Endodermal cell (in vitro differentiated cells): Measurements from ENCODE around the gene CACNA1S. TPM values are rescaled to one million over a fixed set of nuclear protein-coding genes. Genes with fewer than 3 reads are reported as not detected.

Source experiments
- DNase-seq: peaks from one replicate; pipeline ENCODE4 v3.0.0-alpha.2; 2017
- H3K27ac ChIP-seq: 2 replicates; pipeline ENCODE4 v1.5.1; 2013; ENCODE audit warnings: mild to moderate bottlenecking, low read depth, low read length, moderate library complexity
- H3K27me3 ChIP-seq: 2 replicates; pipeline ENCODE4 v1.6.1; 2013; ENCODE audit warnings: mild to moderate bottlenecking, low read length, moderate library complexity; ENCODE audit not compliant: insufficient read depth, control insufficient read depth, poor library complexity, severe bottlenecking
- H3K36me3 ChIP-seq: 2 replicates; pipeline ENCODE4 v1.7.0; 2013; ENCODE audit warnings: mild to moderate bottlenecking, low read length, moderate library complexity; ENCODE audit not compliant: control insufficient read depth, insufficient read depth
- H3K4me1 ChIP-seq: one replicate; pipeline ENCODE4 v1.7.0; 2013; ENCODE audit warnings: low read length; ENCODE audit not compliant: control insufficient read depth, insufficient read depth
- H3K4me3 ChIP-seq: 2 replicates; pipeline ENCODE4 v1.5.1; 2013; ENCODE audit warnings: mild to moderate bottlenecking, low read length, moderate library complexity
- H3K9ac ChIP-seq: 2 replicates; pipeline ENCODE4 v1.6.1; 2013; ENCODE audit warnings: mild to moderate bottlenecking, low read length, moderate library complexity; ENCODE audit not compliant: poor library complexity, severe bottlenecking; ENCODE audit errors: extremely low read depth
- H3K9me3 ChIP-seq: 2 replicates; pipeline ENCODE4 v1.6.1; 2013; ENCODE audit warnings: mild to moderate bottlenecking, low read length, moderate library complexity; ENCODE audit not compliant: control insufficient read depth
- H3K27ac Mint-ChIP-seq: 2 replicates; pipeline ENCODE4 v1.8.0; 2020; ENCODE audit warnings: mixed read lengths
- H3K27me3 Mint-ChIP-seq: 2 replicates; pipeline ENCODE4 v1.8.0; 2021; ENCODE audit warnings: mild to moderate bottlenecking, mixed read lengths; ENCODE audit not compliant: insufficient read depth
- H3K36me3 Mint-ChIP-seq: 2 replicates; pipeline ENCODE4 v1.8.0; 2020; ENCODE audit warnings: low read depth, mixed read lengths
- H3K4me1 Mint-ChIP-seq: 2 replicates; pipeline ENCODE4 v1.8.0; 2020; ENCODE audit warnings: mixed read lengths
- H3K4me3 Mint-ChIP-seq: 2 replicates; pipeline ENCODE4 v1.8.0; 2020; ENCODE audit warnings: mild to moderate bottlenecking, moderate library complexity, mixed read lengths
- H3K9me3 Mint-ChIP-seq: 2 replicates; pipeline ENCODE4 v1.8.0; 2020; ENCODE audit warnings: mild to moderate bottlenecking, mixed read lengths
- WGBS, 2 experiments: methylation state at CpG; one replicate each; pipeline versions ENCODE4 v1.1.5 to v1.1.7; 2013; ENCODE audit warnings: missing lambda C conversion rate in 2 of 2, mixed read lengths in 1 of 2; ENCODE audit not compliant: insufficient coverage in 1 of 2, insufficient read length in 1 of 2; 5-methylcytosine and 5-hydroxymethylcytosine counted together
- total RNA-seq, 2 donors: library from RNA; stranded (reverse); fragmentation: NEBNext Ultra II Directional in 1 of 2; extraction: Animal tissue kit (Norgen Biotek cat#: 25700) in 1 of 2; gene quantifications; 2 replicates in 1 of 2; 3 replicates in 1 of 2; pipeline ENCODE4 v1.2.1, GENCODE V29; 2021
- TF ChIP-seq, protein P1 (sequence below): fragments of 200-600 bp; sonication (generic); conservative IDR thresholded peaks from 2 replicates; pipeline ENCODE4 v1.5.0; 2021; ENCODE audit warnings: antibody characterized with exemption, mild to moderate bottlenecking

CACNA1S gene
- total RNA-seq, 2 donors from 2014 or later, result 0.11 to 0.13 TPM

DNA sequence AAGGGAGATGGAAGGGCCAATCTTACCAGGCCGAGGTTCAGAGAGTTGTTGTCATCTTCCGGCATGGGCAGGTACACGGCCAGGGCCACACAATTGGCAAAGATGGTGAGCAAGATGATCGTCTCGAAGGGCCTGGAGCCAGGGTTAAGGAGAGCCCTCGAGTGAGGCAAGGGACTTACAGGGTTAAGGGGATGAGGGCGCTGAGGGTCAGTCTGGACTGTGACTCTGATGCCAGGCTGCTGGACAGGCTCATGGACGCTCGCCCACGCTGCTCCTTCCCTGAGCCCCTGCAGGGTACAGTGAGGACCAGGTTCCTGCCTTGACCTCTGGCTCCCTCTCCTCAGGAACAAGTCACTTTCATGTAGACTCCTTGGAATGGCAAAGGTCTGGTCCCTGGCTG is 2.1 kb downstream of the CACNA1S start:
- DNase-seq, result no peak
- 92 to 95% methylated on average over 9 to 10 of the region's 10 CpGs for WGBS, 2 experiments
- H3K9ac ChIP-seq, result no peak overlapping the region
- no peak overlapping the region for H3K4me3 ChIP-seq
- Mint-ChIP-seq H3K36me3 (no peaks in the 10 kb centered on the region), H3K27ac (no peak overlapping the region), H3K9me3 (no peaks in the 10 kb centered on the region), H3K4me3 (no peak overlapping the region), H3K4me1 (peaks cover 11% of the 10 kb centered on the region), H3K27me3 (peaks cover 22% of the 10 kb centered on the region)
- peaks cover 14% of the 10 kb centered on the region for H3K27me3 ChIP-seq
- H3K4me1 ChIP-seq, result no peaks in the 10 kb centered on the region
- H3K9me3 ChIP-seq, result no peaks in the 10 kb centered on the region
- H3K36me3 ChIP-seq, result no peaks in the 10 kb centered on the region
- TF ChIP-seq, protein P1, sequence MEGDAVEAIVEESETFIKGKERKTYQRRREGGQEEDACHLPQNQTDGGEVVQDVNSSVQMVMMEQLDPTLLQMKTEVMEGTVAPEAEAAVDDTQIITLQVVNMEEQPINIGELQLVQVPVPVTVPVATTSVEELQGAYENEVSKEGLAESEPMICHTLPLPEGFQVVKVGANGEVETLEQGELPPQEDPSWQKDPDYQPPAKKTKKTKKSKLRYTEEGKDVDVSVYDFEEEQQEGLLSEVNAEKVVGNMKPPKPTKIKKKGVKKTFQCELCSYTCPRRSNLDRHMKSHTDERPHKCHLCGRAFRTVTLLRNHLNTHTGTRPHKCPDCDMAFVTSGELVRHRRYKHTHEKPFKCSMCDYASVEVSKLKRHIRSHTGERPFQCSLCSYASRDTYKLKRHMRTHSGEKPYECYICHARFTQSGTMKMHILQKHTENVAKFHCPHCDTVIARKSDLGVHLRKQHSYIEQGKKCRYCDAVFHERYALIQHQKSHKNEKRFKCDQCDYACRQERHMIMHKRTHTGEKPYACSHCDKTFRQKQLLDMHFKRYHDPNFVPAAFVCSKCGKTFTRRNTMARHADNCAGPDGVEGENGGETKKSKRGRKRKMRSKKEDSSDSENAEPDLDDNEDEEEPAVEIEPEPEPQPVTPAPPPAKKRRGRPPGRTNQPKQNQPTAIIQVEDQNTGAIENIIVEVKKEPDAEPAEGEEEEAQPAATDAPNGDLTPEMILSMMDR, result no peak
- no peak overlapping the region for H3K27ac ChIP-seq

DNA sequence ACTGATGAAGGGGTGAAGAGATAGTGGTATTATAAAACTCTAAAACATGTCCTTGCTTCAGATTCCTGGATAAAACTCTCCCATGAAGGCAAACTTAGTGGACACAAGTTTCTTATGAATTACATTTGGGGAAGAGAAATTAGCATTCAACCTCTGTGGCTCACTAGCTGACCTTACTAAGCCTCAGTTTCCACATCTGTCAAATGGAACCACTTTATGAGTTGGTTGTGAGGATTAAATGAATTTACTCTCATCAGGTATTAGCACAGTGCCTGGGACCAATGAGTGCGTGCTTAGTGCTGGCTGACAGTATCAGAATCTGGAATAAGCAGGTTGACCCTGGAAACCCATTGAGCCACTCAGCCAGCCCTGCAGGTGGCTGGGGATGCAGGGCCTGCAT is 2.6 kb downstream of the CACNA1S start:
- Mint-ChIP-seq H3K4me1 (peaks cover 11% of the 10 kb centered on the region), H3K36me3 (no peaks in the 10 kb centered on the region), H3K9me3 (no peaks in the 10 kb centered on the region), H3K27ac (no peak overlapping the region), H3K4me3 (no peak overlapping the region), H3K27me3 (peaks cover 21% of the 10 kb centered on the region)
- Histone ChIP-seq H3K9me3 (no peaks in the 10 kb centered on the region), H3K36me3 (no peaks in the 10 kb centered on the region), H3K27me3 (peaks cover 11% of the 10 kb centered on the region), H3K9ac (no peak overlapping the region), H3K4me1 (no peaks in the 10 kb centered on the region), H3K4me3 (no peak overlapping the region), H3K27ac (no peak overlapping the region)
- TF ChIP-seq, protein P1, result no peak
- no peak for DNase-seq
- WGBS, 2 experiments, result 91 to 96% methylated on average over 1 of the region's 1 CpG

DNA sequence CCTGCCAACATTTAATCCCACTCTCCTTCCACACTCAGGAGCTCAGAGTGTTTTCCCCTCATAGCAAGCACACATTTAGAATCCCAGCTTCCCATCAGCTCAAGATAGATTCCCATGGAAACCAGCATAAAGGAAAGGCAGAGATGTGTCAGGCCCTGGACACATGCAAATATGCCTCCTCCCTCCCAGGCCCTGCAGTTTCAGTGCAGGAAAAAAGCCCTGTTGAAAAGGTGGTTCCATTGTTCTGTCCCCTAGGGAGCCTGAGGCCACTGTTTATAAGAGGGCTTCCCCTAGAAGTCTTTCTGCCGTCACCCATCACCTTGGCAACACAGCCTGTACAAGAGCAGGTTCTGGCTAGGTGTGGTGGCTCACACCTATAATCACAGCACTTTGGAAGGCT is 3.6 kb downstream of the CACNA1S start:
- H3K4me1 Mint-ChIP-seq, result peaks cover 11% of the 10 kb centered on the region
- DNase-seq, result peak; percentile 69
- Histone ChIP-seq H3K4me3 (no peak overlapping the region), H3K4me1 (no peaks in the 10 kb centered on the region), H3K9me3 (no peaks in the 10 kb centered on the region), H3K9ac (no peak overlapping the region), H3K27ac (peak overlapping the region; percentile 66), H3K27me3 (peaks cover 8% of the 10 kb centered on the region), H3K36me3 (no peaks in the 10 kb centered on the region)
- no peaks in the 10 kb centered on the region for H3K36me3 Mint-ChIP-seq
- H3K27ac Mint-ChIP-seq, result peak overlapping the region; percentile 79
- H3K27me3 Mint-ChIP-seq, result peaks cover 18% of the 10 kb centered on the region
- TF ChIP-seq, protein P1, result no peak
- 17 to 41% methylated on average over 1 of the region's 1 CpG for WGBS, 2 experiments
- H3K9me3 Mint-ChIP-seq, result no peaks in the 10 kb centered on the region
- H3K4me3 Mint-ChIP-seq, result no peak overlapping the region
